SK-N-SH treated with all-trans-retinoic acid at 6 μM for 48 hours (cell line): ENCODE measurements around the gene STAT6.
"Not testable (repeated sequence)": the region's sequence is repeated elsewhere in the genome, so short reads cannot be mapped to it uniquely, and the experiment has no call there.

ENCODE experiments used
- BACH2 ChIP-seq: fragments of 250-450 bp; sonication (Bioruptor Pico); IDR thresholded peaks from 2 replicates; pipeline ENCODE4 v1.9.0; 2021; ENCODE audit warnings: mild to moderate bottlenecking, borderline replicate concordance
- POU6F1 ChIP-seq: fragments of 250-450 bp; sonication (Bioruptor Pico); IDR thresholded peaks from 2 replicates; pipeline ENCODE4 v1.8.0; 2021; ENCODE audit warnings: low read depth, mild to moderate bottlenecking, moderate library complexity, borderline replicate concordance
- PPARA ChIP-seq: fragments of 250-450 bp; sonication (Bioruptor Pico); IDR thresholded peaks from 2 replicates; pipeline ENCODE4 v1.5.0; 2020; ENCODE audit warnings: mild to moderate bottlenecking, borderline replicate concordance
- RARB ChIP-seq: fragments of 250-450 bp; sonication (Bioruptor Pico); IDR thresholded peaks from 2 replicates; pipeline ENCODE4 v1.8.0; 2021; ENCODE audit warnings: mild to moderate bottlenecking, moderate library complexity
- SNAI2 ChIP-seq: fragments of 250-450 bp; sonication (Bioruptor Pico); IDR thresholded peaks from 2 replicates; pipeline ENCODE4 v1.5.0; 2020; ENCODE audit warnings: mild to moderate bottlenecking, moderate library complexity
- TCF4 ChIP-seq: fragments of 250-450 bp; sonication (Bioruptor Pico); IDR thresholded peaks from 2 replicates; pipeline ENCODE4 v1.8.0; 2021; ENCODE audit warnings: mild to moderate bottlenecking, moderate library complexity, borderline replicate concordance
- ZFP30 ChIP-seq: fragments of 450-650 bp; formaldehyde crosslinking; IDR thresholded peaks from 2 replicates; pipeline ENCODE4 v1.5.0; 2022; ENCODE audit warnings: mild to moderate bottlenecking, moderate library complexity
- ZNF565 ChIP-seq: fragments of 450-650 bp; formaldehyde crosslinking; conservative IDR thresholded peaks from 2 replicates; pipeline ENCODE4 v1.5.0; 2020; ENCODE audit warnings: low read depth, mild to moderate bottlenecking, moderate library complexity
- ZNF70 ChIP-seq: fragments of 450-650 bp; formaldehyde crosslinking; IDR thresholded peaks from 2 replicates; pipeline ENCODE4 v1.5.0; 2020; ENCODE audit warnings: mild to moderate bottlenecking, moderate library complexity
- TF ChIP-seq, protein P1 (sequence below): fragments of 250-450 bp; sonication (Bioruptor Pico); IDR thresholded peaks from 2 replicates; pipeline ENCODE4 v1.5.0; 2020; ENCODE audit warnings: mild to moderate bottlenecking, moderate library complexity

- not testable (repeated sequence) for TF ChIP-seq ZNF70 (CRISPR knock-in tag); RARB (CRISPR knock-in tag); SNAI2; PPARA (CRISPR knock-in tag); ZNF565 (CRISPR knock-in tag); TCF4; POU6F1 (CRISPR knock-in tag); BACH2 (CRISPR knock-in tag); ZFP30
- TF ChIP-seq, protein P1, sequence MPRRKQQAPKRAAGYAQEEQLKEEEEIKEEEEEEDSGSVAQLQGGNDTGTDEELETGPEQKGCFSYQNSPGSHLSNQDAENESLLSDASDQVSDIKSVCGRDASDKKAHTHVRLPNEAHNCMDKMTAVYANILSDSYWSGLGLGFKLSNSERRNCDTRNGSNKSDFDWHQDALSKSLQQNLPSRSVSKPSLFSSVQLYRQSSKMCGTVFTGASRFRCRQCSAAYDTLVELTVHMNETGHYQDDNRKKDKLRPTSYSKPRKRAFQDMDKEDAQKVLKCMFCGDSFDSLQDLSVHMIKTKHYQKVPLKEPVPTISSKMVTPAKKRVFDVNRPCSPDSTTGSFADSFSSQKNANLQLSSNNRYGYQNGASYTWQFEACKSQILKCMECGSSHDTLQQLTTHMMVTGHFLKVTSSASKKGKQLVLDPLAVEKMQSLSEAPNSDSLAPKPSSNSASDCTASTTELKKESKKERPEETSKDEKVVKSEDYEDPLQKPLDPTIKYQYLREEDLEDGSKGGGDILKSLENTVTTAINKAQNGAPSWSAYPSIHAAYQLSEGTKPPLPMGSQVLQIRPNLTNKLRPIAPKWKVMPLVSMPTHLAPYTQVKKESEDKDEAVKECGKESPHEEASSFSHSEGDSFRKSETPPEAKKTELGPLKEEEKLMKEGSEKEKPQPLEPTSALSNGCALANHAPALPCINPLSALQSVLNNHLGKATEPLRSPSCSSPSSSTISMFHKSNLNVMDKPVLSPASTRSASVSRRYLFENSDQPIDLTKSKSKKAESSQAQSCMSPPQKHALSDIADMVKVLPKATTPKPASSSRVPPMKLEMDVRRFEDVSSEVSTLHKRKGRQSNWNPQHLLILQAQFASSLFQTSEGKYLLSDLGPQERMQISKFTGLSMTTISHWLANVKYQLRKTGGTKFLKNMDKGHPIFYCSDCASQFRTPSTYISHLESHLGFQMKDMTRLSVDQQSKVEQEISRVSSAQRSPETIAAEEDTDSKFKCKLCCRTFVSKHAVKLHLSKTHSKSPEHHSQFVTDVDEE (CRISPR knock-in tag), result not testable (repeated sequence)
These were observed 57.3 kb downstream of the STAT6 start for GRCh38 chr12:57053901-57054300.
